Mesenchymal stem cell (in vitro differentiated cells and primary cell): ENCODE data around the gene BLTP1. TPM values are rescaled to one million over a fixed set of nuclear protein-coding genes. Genes with fewer than 3 reads are reported as not detected.

Experiments used
- DNase-seq: peaks from one replicate; pipeline ENCODE4 v3.0.0-alpha.2; 2013
- H2AFZ ChIP-seq: one replicate; pipeline ENCODE4 v1.6.1; 2013; ENCODE audit warnings: low read depth, mild to moderate bottlenecking, control low read depth, inconsistent platforms, low read length, moderate library complexity
- H2AK5ac ChIP-seq: 2 replicates; pipeline ENCODE4 v1.6.1; 2013; ENCODE audit warnings: low read length, moderate library complexity, mild to moderate bottlenecking, inconsistent platforms; ENCODE audit not compliant: severe bottlenecking
- H2BK120ac ChIP-seq: one replicate; pipeline ENCODE4 v1.6.1; 2013; ENCODE audit warnings: low read depth, mild to moderate bottlenecking, inconsistent platforms, low read length, moderate library complexity
- H2BK12ac ChIP-seq, 2 experiments: one replicate each; pipeline ENCODE4 v1.6.1; 2013; ENCODE audit warnings: inconsistent platforms in 2 of 2, low read length in 2 of 2, mild to moderate bottlenecking in 2 of 2, moderate library complexity in 2 of 2, control low read depth in 1 of 2
- H2BK15ac ChIP-seq: one replicate; pipeline ENCODE4 v1.6.1; 2013; ENCODE audit warnings: mild to moderate bottlenecking, low read depth, inconsistent platforms; ENCODE audit not compliant: poor library complexity, severe bottlenecking
- H2BK5ac ChIP-seq: 2 replicates; pipeline ENCODE4 v1.6.1; 2013; ENCODE audit warnings: low read depth, mild to moderate bottlenecking, low read length, control low read depth, inconsistent platforms; ENCODE audit not compliant: poor library complexity, severe bottlenecking
- H3K14ac ChIP-seq, 2 experiments: one replicate each; pipeline ENCODE4 v1.6.1; 2013; ENCODE audit warnings: inconsistent platforms in 2 of 2, low read length in 2 of 2, control low read depth in 1 of 2, mild to moderate bottlenecking in 1 of 2, moderate library complexity in 1 of 2
- H3K18ac ChIP-seq, 2 experiments: one replicate each; pipeline ENCODE4 v1.6.1; 2013; ENCODE audit warnings: inconsistent platforms in 2 of 2, low read length in 2 of 2, control low read depth in 1 of 2, low read depth in 1 of 2, mild to moderate bottlenecking in 1 of 2
- H3K23ac ChIP-seq, 2 experiments: one replicate each; pipeline ENCODE4 v1.6.1; 2013; ENCODE audit warnings: inconsistent platforms in 2 of 2, low read length in 2 of 2, mild to moderate bottlenecking in 2 of 2, moderate library complexity in 2 of 2, control low read depth in 1 of 2
- H3K27ac ChIP-seq: 2 replicates; pipeline ENCODE4 v1.5.1; 2013; ENCODE audit warnings: mild to moderate bottlenecking, moderate library complexity, low read length, control low read depth, inconsistent platforms; ENCODE audit not compliant: poor library complexity, severe bottlenecking
- H3K27me3 ChIP-seq, 2 experiments: 2 replicates each; pipeline versions ENCODE4 v1.6.1 to v1.7.0; 2013; ENCODE audit warnings: low read length in 2 of 2, mild to moderate bottlenecking in 2 of 2, moderate library complexity in 2 of 2, control low read depth in 1 of 2, inconsistent platforms in 1 of 2; ENCODE audit not compliant: control insufficient read depth in 1 of 2, insufficient read depth in 1 of 2
- H3K36me3 ChIP-seq, 2 experiments: 2 replicates each; pipeline versions ENCODE4 v1.6.1 to v1.7.0; 2013; ENCODE audit warnings: low read length in 2 of 2, control low read depth in 1 of 2, inconsistent platforms in 1 of 2, low read depth in 1 of 2, mild to moderate bottlenecking in 1 of 2; ENCODE audit not compliant: insufficient read depth in 2 of 2, control insufficient read depth in 1 of 2
- H3K4ac ChIP-seq, 2 experiments: one replicate each; pipeline ENCODE4 v1.6.1; 2013; ENCODE audit warnings: inconsistent platforms in 2 of 2, low read length in 2 of 2, mild to moderate bottlenecking in 2 of 2, moderate library complexity in 2 of 2, control low read depth in 1 of 2, low read depth in 1 of 2
- H3K4me1 ChIP-seq: 2 replicates; pipeline ENCODE4 v1.6.1; 2013; ENCODE audit warnings: low read depth, low read length, control low read depth; ENCODE audit not compliant: control insufficient read depth, insufficient read depth
- H3K4me2 ChIP-seq: 2 replicates; pipeline ENCODE4 v1.6.1; 2013; ENCODE audit warnings: low read length, mild to moderate bottlenecking, inconsistent platforms; ENCODE audit not compliant: poor library complexity, severe bottlenecking
- H3K4me3 ChIP-seq, 2 experiments: 2 replicates each; pipeline versions ENCODE4 v1.5.1 to v1.7.0; 2013; ENCODE audit warnings: low read length in 2 of 2, mild to moderate bottlenecking in 2 of 2, control low read depth in 1 of 2, low read depth in 1 of 2; ENCODE audit not compliant: insufficient read depth in 1 of 2
- H3K79me1 ChIP-seq: replicated peaks from 2 replicates; pipeline ENCODE4 v1.6.1; 2013; ENCODE audit warnings: mild to moderate bottlenecking, control low read depth, low read length, inconsistent platforms; ENCODE audit not compliant: poor library complexity, severe bottlenecking
- H3K9ac ChIP-seq: 2 replicates; pipeline ENCODE4 v1.7.0; 2013; ENCODE audit warnings: mild to moderate bottlenecking, low read length, moderate library complexity
- H3K9me3 ChIP-seq: 2 replicates; pipeline ENCODE4 v1.7.0; 2013; ENCODE audit warnings: mild to moderate bottlenecking, low read length; ENCODE audit not compliant: control insufficient read depth
- H4K8ac ChIP-seq: one replicate; pipeline ENCODE4 v1.6.1; 2013; ENCODE audit warnings: inconsistent platforms, mild to moderate bottlenecking, low read length, moderate library complexity
- H4K91ac ChIP-seq: one replicate; pipeline ENCODE4 v1.6.1; 2013; ENCODE audit warnings: mild to moderate bottlenecking, low read length, inconsistent platforms
- WGBS: methylation state at CpG from one replicate; pipeline ENCODE4 v1.1.7; 2013; ENCODE audit warnings: mixed read lengths; 5-methylcytosine and 5-hydroxymethylcytosine counted together
- polyA plus RNA-seq, 2 experiments: library from polyadenylated mRNA; stranded (reverse); fragments of 200-250 nt; gene quantifications; one replicate each; pipeline ENCODE4 v1.2.3, GENCODE V29; 2013

Gene BLTP1, protein sequence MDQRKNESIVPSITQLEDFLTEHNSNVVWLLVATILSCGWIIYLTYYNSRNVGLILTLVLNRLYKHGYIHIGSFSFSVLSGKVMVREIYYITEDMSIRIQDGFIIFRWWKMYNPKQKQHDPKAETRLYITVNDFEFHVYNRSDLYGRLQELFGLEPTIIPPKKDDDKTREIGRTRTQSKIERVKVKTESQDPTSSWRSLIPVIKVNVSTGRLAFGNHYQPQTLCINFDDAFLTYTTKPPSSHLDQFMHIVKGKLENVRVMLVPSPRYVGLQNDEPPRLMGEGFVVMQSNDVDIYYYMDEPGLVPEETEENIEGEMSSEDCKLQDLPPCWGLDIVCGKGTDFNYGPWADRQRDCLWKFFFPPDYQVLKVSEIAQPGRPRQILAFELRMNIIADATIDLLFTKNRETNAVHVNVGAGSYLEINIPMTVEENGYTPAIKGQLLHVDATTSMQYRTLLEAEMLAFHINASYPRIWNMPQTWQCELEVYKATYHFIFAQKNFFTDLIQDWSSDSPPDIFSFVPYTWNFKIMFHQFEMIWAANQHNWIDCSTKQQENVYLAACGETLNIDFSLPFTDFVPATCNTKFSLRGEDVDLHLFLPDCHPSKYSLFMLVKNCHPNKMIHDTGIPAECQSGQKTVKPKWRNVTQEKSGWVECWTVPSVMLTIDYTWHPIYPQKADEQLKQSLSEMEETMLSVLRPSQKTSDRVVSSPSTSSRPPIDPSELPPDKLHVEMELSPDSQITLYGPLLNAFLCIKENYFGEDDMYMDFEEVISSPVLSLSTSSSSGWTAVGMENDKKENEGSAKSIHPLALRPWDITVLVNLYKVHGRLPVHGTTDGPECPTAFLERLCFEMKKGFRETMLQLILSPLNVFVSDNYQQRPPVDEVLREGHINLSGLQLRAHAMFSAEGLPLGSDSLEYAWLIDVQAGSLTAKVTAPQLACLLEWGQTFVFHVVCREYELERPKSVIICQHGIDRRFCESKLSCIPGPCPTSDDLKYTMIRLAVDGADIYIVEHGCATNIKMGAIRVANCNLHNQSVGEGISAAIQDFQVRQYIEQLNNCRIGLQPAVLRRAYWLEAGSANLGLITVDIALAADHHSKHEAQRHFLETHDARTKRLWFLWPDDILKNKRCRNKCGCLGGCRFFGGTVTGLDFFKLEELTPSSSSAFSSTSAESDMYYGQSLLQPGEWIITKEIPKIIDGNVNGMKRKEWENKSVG (N-terminal part only)
- polyA plus RNA-seq (2013, experiment 1 of 2), result 17.8 TPM
- polyA plus RNA-seq (2013, experiment 2 of 2), result 16.2 TPM

DNA sequence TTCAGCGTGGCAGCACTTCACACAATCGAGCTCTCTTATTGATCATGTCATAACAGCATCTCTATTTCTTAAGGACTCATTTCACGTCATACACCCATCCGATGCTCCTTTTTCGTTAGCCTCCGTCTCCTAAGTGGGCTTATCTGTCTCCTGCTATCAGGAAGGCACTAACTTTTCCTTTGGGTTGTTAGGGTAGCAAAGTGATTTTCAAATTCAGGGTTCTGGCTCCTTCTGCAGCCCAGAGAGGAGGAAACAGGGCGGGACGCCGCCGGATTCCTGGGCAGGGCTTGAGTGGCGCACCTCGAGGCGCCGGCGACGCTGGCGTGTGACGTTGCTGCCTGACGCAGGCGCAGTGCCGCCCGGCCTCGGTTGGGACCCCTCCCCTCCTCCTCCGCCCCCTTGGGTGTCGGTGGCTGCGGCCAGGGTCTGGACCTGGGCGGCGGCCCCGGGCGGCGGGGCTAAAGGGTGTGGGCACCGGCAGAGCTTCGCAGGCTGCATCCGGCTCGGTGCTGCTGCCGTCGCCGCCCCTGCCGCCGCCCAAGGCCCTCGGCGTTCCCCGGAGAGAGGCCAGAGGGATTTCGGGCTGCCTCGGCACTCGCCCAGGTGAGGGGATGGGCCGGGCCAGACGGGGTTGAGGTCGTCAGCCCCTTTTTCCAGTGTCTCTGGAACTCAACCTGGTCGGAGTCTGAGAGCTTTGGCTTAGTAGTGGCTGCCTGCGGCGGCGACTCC is at the start of gene BLTP1:
TSS of gene BLTP1 (plus strand) at position 350 of the 729 bp plus-strand sequence. CDS start 18,317 bp downstream, outside the sequence.
- under 1% methylated on average over 26 of the region's 53 CpGs for WGBS
- peak; percentile 83 for DNase-seq
- Histone ChIP-seq H3K4ac (peak within 1 kb of the TSS; percentile 36 to 77), H2BK12ac (no peak within 1 kb of the TSS), H2AFZ (peak within 1 kb of the TSS; percentile 92), H3K4me3 (peak within 1 kb of the TSS; percentile 85 to 99), H2BK15ac (peak within 1 kb of the TSS; percentile 30), H3K14ac (peak within 1 kb of the TSS in 1 of 2 experiments; percentile 87), H3K18ac (peak within 1 kb of the TSS; percentile 76 to 98), H3K4me1 (no peaks in the 10 kb centered on the region), H3K9me3 (no peaks in the 10 kb centered on the region), H3K23ac (peak within 1 kb of the TSS in 1 of 2 experiments; percentile 75), H2BK120ac (peak within 1 kb of the TSS; percentile 9), H4K91ac (no peak within 1 kb of the TSS), H2AK5ac (no peak within 1 kb of the TSS), H2BK5ac (no peak within 1 kb of the TSS), H3K9ac (peak within 1 kb of the TSS; percentile 97), H3K4me2 (peak within 1 kb of the TSS; percentile 77), H3K27me3 (no peaks in the 10 kb centered on the region), H3K36me3 (peaks cover under 1 to 24% of the 10 kb centered on the region in 2 experiments), H4K8ac (peak within 1 kb of the TSS; percentile 39), H3K27ac (peak within 1 kb of the TSS; percentile 65), H3K79me1 (peaks cover 6% of the 10 kb centered on the region)

DNA sequence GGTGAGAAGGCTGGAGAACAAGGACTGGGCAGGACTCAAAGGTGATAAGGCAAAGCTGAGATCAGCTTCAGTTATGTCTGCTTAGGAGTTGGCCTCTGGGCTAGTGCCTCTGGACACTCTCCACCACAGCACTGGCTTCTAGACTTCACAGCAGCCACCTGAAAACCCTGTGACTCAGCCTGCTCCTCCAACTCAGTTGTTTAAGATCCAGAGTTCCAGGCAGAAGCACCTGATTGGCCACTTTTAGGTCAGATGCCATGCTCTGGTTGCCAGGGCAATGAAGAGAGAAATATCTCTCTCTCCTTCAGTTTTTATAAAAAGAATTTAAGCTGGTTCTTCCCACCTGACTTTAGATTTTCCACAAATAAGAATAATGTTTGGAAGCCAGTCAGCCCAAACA is 47.9 kb upstream of the BLTP1 start:
- Histone ChIP-seq H3K4ac (no peak overlapping the region), H4K91ac (no peak overlapping the region), H3K9me3 (no peaks in the 10 kb centered on the region), H2BK15ac (no peak overlapping the region), H3K4me3 (no peak overlapping the region), H3K14ac (no peak overlapping the region), H3K27ac (no peak overlapping the region), H3K9ac (no peak overlapping the region), H3K36me3 (no peaks in the 10 kb centered on the region), H3K79me1 (no peaks in the 10 kb centered on the region), H4K8ac (no peak overlapping the region), H3K4me2 (no peak overlapping the region), H2AFZ (no peak overlapping the region), H2BK120ac (no peak overlapping the region), H3K27me3 (peaks cover 0 to 9% of the 10 kb centered on the region in 2 experiments), H3K4me1 (peaks cover 2% of the 10 kb centered on the region), H2BK12ac (no peak overlapping the region), H2BK5ac (no peak overlapping the region), H3K18ac (no peak overlapping the region), H2AK5ac (no peak overlapping the region), H3K23ac (no peak overlapping the region)
- DNase-seq, result no peak

DNA sequence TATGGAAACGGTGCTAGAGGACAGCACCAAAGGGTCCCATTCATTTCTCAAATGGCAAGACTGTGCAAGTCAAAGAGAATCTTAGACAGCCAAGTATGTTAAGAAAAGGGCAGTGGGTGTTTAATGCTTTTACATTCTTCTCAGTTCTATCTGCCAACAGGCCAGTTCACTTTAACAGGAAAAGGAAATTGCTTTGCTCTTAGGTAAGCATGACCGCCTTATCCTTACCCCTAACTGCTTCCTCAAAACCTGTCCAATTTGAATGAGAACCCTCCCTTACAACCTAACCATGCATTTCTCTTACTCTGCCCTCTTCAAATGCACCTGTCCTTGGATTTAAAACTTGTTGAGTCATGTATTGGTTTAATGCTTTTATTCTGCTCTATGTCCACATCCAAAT is 44.5 kb upstream of the BLTP1 start:
- Histone ChIP-seq H4K91ac (no peak overlapping the region), H2AFZ (no peak overlapping the region), H2BK5ac (no peak overlapping the region), H3K4ac (no peak overlapping the region), H2BK120ac (no peak overlapping the region), H2BK15ac (no peak overlapping the region), H3K4me1 (no peaks in the 10 kb centered on the region), H3K9me3 (no peaks in the 10 kb centered on the region), H3K14ac (no peak overlapping the region), H3K79me1 (no peaks in the 10 kb centered on the region), H3K36me3 (no peaks in the 10 kb centered on the region), H3K9ac (no peak overlapping the region), H3K27ac (no peak overlapping the region), H3K4me3 (no peak overlapping the region), H3K4me2 (no peak overlapping the region), H2BK12ac (no peak overlapping the region), H2AK5ac (no peak overlapping the region), H3K27me3 (peaks cover 0 to 9% of the 10 kb centered on the region in 2 experiments), H3K23ac (no peak overlapping the region), H4K8ac (no peak overlapping the region), H3K18ac (no peak overlapping the region)
- WGBS, result 91% methylated on average over 2 of the region's 2 CpGs
- DNase-seq, result no peak
